22Rv1 (cell line): ENCODE data around the gene MLN.

Experiments
- CTCF ChIP-seq: fragments of 450-650 bp; IDR thresholded peaks from 2 replicates; pipeline ENCODE4 v1.5.1; 2017; ENCODE audit warnings: mild to moderate bottlenecking
- ZFX ChIP-seq: fragments of 450-650 bp; IDR thresholded peaks from 2 replicates; pipeline ENCODE4 v1.6.1; 2017; ENCODE audit warnings: antibody characterized with exemption, borderline replicate concordance

GRCh38 chr6:33764036-33764435 is 39.8 kb downstream of the MLN start:
- TF ChIP-seq CTCF = no peak
- no peak for TF ChIP-seq ZFX
